Activated gamma-delta T cell treated with Interleukin-2 at 50 U/mL for 16 hours (primary cell): ENCODE data around the gene C1orf167.
A peak's percentile ranks its signal among the peaks of the same experiment; 100 is the strongest.

ENCODE experiments used
- DNase-seq: peaks from one replicate; pipeline ENCODE4 v3.0.0-alpha.2; 2020

C1orf167 gene

DNA sequence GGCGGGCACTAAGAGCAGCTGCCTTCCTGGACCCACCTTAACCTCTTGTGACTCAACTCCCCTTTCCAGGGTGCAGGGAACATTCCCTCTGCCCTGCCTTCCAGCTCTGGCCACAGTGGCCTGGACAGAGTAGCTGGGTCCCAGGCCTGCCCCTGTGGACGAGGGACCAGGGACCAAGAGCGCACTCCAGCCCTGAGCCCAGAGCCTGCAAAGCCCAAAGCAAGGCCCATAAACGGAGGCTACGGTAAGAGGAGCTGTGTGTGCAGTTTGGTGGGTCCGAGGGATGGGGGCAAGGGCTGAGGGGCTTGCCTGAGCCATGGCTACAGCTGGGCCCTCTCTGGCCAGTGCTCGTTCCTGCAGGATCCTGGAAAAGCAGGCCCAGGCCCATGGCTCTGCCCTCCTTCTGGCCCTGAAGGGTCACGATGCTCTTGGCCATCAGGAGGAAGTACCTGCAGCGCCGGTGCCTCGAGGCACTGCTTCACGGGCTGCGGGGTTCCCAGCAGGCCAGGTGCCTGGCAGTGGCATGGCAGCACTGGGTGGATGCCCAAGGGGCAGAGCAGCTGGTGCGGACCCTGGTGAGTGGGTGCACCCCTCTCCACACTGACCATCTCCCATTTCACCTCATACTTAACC is 25.9 kb downstream of the C1orf167 start:
- DNase-seq, result no peak

DNA sequence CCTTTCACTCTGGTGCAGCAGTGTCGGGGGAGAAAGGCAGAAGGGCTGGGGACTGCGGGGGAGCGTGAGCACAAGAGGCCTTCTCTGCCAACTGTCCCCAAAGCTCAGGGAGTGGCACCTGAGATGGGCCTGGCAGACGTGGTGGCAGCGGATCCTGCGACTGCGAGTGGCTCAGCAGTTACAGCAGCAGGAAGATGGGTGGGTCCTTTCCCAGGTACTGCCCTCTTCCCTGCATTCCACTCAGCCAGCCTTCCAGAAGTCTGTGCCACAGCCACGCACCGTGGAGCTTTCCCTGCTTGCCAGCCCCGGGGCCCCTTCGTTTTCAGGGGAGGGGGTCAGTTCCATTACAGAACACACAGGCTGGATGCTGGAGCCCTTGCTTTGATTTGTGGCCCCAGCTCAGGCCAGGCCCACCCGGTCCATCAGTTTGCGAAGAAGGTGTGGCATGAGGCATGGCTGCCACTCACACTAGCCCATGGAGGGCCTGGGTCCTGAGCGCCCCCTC is 26.6 kb downstream of the C1orf167 start:
- no peak for DNase-seq

DNA sequence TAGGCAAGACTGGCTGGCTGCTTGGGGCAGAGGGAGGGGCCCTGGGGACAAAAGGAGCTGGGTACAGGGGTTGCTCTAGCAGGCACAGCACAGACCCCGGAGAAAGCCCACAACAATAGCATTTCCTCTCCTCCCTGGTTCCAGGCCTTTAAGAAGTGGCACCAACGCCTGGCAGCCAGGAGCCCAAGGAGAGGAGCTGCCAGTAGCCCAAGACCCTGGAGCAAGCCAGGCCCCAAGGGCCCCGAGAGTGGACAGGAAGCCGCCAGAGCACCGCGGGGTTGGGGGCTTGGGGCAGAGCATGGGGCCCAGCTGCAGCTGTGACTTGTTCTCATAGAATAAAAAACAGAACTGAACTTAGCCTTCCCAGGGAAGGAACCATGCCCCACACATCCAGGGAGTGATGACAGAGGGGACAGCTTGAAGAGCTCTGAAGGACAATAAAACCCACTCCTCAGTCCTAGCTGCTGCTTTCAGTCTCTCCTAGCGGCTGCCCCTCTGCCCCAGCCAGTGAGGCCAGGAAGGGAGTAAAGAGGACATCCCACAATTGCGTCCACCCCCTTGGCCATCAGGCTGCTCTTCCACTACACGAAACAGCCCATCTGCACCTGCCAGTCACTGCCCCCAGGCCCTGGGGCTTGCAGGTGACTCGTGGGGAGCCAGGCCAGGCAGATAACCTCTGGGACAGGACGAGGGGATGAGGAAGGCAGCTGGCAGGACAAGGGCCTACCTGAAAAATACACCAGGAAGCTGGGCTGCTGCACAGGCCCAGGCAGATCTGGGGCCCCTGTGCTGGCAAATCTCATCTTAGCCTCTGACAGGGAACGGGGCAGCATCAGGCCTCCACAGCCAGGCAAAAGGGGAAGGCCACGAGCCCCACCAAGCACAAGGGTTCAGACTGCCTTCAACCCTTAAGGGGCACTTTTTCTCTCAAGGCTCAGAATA is 27.4 kb downstream of the C1orf167 start:
- no peak for DNase-seq

DNA sequence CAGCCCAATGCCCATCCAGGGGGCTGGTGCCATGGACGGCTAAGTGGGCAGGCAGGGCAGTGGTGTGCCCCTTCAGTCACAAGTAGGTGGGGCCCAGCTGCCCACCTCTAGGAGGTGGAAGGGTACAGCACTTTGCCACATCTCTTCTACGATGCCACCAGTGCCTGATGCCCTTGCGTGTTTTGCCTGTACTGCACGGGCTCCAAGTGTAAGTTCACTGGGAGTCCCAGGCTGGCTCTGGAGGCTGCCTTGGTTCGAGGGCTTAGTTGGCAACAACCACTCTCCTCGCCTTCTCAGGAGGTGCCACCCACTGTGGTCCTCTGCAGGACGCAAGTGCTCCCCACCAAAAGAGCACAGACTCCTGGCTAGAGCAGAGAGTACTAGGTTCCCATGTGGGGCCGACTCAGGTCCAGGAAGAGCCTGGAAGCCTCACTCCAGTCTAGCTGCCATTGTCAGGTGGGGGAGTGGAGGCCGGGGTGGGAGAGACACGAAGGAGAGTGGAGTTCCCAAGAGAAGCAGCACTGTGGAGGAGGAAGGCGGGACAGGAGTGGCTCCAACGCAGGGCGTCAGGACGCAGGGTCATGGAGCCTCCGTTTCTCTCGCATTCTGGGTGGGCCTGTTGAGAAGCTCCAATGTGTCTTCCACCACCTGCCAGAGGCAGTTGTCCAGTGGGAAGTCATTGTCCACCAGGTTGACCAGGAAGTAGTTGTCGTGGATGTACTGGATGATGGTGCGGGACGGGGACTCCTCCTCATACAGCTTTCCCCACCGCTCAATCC is 28.3 kb downstream of the C1orf167 start:
- DNase-seq, result no peak

DNA sequence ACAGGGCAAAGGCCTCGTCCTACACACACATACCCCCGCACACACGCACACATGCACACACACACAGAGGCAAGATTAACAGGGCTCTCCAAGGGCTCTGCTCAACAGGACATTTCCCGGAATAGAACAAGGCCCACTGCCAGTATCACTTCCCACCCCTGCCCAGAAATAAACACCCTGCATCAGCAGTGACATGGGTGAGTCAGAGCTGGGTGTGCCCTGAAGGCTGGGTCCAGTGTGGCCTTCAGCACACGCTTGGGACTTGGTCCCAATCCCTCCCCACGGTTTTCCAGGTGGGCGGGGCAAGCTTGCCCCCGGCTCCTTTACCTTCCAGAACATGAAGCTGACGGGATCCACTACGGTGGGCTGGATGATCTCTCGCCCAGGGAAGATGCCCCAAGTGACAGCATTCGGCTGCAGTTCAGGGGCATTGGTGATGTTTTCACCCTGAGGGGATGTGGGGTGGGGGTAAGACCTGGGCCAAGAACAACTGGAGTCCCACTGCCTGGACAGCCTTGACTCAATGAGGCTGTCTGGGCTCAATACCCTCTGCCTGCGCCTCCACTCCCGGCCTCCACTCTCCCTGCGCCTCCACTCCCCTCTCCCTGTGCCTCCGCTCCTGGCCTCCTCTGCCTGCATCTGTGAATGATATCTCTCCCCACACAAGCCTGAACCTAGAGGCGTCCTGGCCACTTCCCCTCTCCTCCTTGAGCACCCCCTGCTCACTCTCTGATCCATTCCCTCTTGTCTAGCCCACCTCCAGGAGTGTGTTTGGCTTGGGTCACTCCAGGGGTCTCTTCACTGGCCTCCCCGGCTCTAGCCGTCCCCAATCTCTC is 29.1 kb downstream of the C1orf167 start:
- no peak for DNase-seq

DNA sequence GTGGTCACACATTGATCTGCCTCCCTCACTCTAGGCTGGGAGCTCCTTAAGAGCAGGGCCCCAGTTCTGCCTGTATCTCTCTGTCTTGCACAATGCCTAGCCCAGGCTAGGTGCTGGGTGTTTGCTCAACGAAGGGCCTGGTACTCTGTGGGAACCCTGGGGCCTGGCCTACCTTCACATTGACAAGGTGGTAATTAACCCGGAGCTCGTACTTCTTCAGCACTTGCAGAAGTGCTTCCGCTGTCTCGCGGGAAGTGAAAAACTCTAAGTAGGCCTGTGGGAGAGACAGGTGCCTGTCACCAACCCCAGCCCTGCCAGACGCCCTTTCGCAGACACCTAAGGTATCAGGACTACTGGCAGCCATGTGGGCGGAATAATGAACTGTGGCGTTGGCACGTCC is 30.1 kb downstream of the C1orf167 start:
- no peak for DNase-seq

DNA sequence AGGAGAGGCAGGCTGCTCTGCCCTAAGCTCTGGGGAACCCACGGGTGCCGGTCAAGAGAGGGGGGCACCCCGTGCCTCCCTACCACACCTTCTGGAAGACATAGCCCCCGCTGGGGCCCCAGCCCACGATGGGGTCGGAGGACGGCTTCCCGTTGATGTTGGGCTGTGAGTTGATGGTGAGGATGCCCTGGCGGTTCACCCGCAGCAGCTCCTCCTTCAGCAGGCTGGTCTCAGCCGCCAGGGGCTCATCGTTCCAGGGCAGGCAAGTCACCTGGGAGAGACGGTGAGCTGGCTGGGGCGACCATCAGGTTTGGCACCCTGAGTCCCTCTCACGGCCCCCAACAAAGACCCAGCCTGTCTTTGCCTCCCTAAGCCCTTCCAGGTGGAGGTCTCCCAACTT is 31.8 kb downstream of the C1orf167 start:
- DNase-seq, result no peak

DNA sequence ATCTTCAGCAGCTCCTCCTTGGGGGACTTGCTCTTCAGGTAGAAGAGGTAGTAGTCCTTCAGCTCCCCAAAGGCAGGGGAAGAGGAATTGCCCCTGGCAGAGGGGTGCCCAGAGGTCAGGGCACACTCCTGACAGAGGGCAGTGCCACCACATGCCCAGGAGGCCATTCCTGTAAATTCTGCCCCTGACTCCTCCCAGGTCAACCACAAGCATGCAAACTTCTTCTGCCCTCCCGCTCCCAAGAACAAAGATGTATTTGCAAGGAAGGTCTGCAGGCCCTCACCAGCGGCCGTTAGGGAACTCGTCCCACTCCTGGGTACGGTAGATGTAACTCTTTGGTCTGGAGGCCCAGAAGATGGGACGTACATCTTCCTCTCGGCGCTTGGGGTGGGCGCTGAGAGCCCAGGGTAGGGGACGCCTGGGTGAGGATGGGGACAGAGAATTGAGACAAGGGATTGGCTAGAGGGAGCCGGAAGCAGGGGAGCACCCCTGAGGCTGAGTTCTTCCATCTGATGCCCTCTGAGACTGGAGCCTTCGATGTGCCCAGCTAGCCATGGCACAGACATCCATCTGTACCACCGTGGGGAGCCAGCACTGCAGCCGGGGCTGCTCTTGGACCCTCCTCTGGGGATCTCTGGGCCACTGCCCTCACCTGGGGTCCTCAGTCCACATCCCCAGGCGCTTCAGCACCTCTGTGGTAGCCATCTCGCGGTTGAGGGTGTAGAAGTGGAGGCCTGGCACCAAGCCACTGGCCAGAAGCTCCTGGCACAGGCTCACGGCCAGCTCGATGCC is 32.6 kb downstream of the C1orf167 start:
- no peak for DNase-seq

DNA sequence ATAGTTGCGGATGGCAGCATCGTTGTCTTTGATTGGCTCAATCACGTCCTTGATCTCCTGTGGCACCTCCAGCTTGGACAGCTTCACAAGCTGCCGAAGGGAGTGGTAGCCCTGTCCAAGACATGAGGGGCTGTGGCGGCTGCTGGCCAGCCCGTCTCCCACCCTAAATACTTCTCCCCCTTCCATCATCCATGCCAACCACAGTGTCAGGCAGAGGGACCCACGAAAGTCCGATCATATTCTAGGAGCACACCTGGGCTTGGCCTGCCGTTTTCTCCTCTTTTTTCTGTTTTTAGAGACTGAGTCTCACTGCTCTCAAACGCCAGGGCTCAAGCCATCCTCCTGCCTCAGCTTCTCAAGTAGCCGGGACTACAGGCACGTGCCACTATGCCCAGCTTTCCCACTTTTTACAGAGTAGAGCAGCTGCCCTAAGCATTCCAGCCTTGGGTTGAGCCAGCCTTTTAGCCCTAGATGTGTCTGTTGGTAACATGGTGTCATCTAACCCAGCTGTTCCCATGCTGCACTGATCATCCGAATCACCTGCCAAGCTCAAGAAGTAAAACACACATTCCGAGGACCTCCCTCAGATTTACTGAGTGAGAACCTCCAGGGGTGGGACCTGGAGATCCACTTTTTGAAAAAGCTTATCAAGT is 33.4 kb downstream of the C1orf167 start:
- DNase-seq, result no peak

DNA sequence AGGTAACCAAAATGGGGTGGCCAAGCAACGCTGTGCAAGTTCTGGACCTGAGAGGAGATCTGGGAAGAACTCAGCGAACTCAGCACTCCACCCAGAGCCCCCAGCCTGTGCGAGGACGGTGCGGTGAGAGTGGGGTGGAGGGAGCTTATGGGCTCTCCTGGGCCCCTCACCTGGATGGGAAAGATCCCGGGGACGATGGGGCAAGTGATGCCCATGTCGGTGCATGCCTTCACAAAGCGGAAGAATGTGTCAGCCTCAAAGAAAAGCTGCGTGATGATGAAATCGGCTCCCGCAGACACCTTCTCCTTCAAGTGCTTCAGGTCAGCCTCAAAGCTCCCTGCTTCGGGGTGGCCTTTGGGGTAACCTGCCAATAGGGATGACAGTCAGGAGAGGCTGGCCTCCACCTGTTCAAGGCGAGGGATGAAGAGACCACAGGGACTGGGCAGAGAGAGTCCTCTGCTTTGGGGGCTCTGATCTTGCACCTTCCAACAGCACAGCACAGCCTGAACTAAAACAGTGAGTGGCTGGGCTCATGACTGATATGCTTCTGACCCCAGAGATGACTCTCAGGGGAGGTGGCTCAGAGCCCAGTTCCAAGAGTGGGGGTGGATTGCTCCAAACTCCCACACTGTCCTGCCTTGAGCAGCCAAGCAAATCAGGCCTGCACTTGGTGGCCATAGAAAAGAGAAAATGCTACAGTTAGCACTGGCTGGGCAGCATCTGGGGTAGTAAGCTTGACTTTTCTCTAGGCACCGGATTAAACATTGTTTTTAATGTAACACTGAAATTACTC is 34.2 kb downstream of the C1orf167 start:
- no peak for DNase-seq

DNA sequence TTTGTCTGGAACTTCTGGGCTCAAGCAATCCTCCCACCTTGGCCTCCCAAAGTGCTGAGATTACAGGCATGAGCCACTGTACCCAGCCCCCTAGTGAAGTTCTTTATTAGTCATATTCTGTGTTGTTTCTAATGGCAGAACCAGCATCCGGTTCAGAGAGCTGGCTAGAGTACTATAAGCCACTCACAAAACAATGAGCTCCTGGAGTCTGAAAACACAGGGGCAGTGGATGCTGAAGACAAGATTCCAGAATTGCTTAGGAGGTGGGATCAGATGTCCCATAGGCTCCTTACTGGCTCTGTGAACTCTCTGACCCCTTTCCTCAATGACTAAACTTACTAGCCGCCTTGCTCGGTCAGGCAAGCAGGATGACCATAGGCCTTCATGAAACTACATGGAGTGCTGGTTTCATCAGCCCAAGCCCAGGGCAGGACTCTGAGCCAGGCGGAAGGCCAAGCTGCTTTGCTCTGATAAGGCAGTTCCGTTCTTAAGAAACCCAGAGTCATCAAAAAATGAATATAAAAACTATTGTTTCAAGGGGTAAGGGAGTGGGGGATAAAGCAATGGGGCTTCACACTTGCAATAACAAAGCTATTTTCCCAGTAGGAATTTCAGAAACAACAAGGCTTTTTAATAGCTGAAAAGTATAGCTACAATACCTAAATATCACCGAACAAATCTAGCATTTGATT is 35.7 kb downstream of the C1orf167 start:
- no peak for DNase-seq

DNA sequence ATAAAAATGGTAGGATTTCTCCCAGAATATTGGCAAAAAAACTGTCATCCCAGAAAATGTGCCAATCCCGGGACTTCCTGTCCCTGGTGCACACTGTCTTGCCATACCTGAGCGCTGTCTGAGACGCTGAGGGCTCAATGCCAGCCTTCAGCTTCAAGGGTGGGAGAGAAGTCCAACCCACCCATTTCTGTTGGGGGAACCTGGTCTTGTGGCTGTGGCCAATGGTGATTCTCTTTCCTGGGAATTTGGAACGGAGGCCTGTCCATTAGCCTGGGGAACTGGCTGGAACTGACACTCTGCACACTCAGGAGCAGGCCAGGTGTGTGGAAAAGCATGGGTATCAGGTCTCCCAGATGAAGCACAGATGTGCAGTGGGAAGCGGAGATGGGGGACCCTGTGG is 37.1 kb downstream of the C1orf167 start:
- DNase-seq, result no peak

DNA sequence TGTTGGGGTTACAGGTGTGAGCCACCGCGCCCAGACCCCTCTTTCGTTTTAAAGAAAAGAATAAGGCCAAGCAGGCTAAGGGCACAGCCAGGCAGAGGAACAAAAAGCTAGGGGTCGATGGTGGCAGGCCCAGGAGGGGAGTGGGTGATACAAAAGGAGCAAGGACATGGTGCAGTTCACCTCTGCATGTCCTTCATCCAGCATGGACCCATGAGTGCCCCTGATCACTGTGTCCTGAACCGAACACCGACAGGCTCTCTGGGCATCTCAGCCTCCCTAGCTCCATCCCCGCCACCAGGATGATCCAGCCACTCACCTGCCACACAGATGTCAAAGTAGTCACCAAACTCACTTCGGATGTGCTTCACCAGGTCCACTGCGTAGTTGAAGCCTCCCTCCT is 37.9 kb downstream of the C1orf167 start:
- no peak for DNase-seq

DNA sequence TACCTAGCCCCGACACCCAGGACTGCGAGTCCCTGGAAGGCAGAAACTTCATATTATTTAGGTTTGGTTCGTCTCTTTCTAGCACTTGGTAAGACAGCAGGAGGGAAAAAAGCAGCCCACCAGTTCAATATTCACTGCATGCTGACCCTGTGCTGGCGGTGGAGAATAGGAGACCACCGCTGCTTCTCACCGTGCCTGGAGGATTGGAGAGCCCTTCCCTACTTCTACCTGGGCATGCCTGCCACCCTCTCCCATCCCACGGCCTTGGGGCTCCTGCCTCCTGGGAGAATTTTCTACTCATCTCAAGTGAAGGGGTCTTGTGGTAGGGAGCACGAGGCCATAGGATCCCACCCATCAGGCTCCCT is 38.4 kb downstream of the C1orf167 start:
- DNase-seq, result no peak

DNA sequence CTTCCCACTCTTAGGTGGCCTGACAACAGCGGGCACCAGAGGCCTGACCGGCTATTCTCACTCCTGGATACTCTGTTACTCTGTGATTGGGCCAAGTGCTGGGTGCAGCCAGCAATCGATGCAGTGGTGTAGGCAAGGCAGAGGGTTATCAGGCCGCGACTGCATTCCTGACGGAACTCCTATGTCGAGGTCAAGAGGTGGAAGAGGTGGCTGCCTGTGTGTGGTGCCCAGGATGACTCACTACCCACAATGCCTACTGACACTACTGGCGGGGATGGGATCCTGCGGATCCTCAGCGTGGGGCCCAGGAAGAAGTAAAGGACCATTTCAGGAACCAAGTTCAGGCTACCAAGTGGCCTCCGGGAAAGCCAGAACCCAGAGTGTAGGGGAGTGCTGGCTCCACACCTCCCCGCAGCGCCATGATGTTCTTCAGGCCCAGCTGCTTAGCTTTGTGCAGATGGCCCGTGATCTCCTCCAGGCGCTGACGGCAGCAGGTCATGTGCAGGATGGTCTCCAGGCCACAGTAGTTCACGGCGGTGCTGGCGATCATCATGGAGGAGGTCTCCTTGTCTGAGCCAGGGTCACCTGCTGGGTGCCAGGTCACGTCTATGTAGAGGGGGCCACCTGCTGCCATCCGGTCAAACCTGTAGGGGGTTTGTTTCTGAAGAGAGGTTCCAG is 38.9 kb downstream of the C1orf167 start:
- no peak for DNase-seq

DNA sequence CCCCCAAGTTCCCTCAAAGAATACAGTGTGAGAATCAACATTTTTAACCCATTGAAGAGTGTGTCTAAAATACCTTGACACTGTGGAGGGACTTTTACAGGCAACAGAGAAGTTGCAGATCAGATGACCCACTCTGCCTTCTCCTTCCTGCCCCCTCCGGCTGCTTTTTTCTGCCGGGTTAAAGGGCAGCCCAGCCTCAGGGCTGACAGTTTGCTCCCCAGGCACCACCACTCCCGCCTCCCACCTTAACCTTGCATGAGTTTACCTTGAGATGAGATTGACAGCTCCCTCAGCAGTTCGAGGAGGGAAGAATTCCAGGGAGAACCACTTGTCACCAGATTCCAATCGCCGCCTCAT is 40.6 kb downstream of the C1orf167 start:
- no peak for DNase-seq

DNA sequence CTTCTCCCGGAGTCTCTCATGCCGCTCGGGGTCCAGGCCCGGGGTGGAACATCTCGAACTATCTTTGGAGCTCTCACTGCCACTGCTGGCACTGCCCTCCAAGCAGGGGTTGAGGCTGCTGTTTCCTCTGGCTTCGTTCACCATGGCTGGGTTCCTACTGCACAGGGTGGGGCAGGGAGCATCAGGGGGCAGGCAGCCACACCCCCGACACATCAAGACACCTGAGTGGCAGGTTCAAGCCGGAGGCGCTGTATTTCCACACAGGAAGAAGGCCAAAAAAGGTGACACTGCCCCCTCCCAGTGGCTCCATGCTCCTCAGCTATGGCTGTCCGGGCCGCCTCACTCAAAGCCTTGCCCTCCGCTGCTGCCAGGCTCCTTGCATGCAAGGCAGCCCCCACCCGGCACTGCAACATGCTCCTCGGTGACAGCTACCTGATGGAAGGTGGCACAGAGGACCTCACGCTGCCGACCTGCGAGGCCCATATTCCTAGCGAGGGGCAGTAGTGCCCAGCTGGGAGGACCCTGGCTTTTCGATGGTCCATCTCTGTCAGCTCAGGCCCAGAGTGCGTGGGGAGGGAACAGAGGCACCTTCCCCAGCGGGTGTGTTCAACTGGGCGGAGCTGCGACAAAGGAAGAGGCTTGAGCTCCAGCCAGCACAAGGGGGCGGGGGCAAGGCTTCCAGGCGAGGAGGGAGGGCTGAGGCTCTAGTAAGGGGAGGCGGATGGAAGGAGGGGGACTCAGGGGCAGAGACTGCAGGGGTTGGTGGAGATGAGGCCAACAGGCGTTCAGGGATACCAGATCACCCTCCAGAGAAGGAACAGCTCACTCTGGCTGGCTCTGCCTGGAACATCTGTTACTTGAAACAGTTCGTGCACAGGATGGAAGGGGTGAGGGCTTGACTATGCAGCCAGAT is 41.2 kb downstream of the C1orf167 start:
- peak; percentile 76 for DNase-seq
